ENCODE data around the gene CXorf49.
"Not testable (repeated sequence)": the region's sequence is repeated elsewhere in the genome, so short reads cannot be mapped to it uniquely, and the experiment has no call there.

The CXorf49 gene

GRCh38 chrX:71718185-71718584 lies at the start of gene CXorf49:
Gene CXorf49, minus strand, starts transcription at chrX:71718285. Its CDS starts 134 bp downstream, at chrX:71718151.
- not testable (repeated sequence) for DNase-seq (ENCODE audit: low read depth in 3 of 3)

GRCh38 chrX:71767134-71767533 lies 49.0 kb upstream of the CXorf49 start:
- DNase-seq (ENCODE audit: low read depth in 3 of 3) = not testable (repeated sequence)

- DNase-seq (ENCODE audit: low read depth in 3 of 3) = not testable (repeated sequence)
These were observed 47.5 kb upstream of the CXorf49 start for GRCh38 chrX:71765613-71766012.

- DNase-seq (ENCODE audit: low read depth in 3 of 3) = not testable (repeated sequence)
These were observed 46.7 kb upstream of the CXorf49 start for GRCh38 chrX:71764832-71765231.

- DNase-seq (ENCODE audit: low read depth in 3 of 3) = not testable (repeated sequence)
These were observed 45.0 kb upstream of the CXorf49 start, which contains the start of gene CXorf49B for GRCh38 chrX:71763049-71763448. Gene CXorf49B, plus strand, starts transcription at chrX:71763349. Its CDS starts 75 bp downstream, at chrX:71763424.

- DNase-seq (ENCODE audit: low read depth in 3 of 3) = not testable (repeated sequence)
These were observed 42.7 kb upstream of the CXorf49 start for GRCh38 chrX:71760688-71761281.

- DNase-seq (ENCODE audit: low read depth in 3 of 3) = not testable (repeated sequence)
These were observed 2.3 kb upstream of the CXorf49 start for GRCh38 chrX:71720289-71720886.

GRCh38 chrX:71719195-71719594 lies 1.1 kb upstream of the CXorf49 start:
- not testable (repeated sequence) for DNase-seq (ENCODE audit: low read depth in 3 of 3)

GRCh38 chrX:71716323-71716722 lies 1.8 kb downstream of the CXorf49 start:
- DNase-seq (ENCODE audit: low read depth in 3 of 3) = not testable (repeated sequence)

- not testable (repeated sequence) for DNase-seq (ENCODE audit: low read depth in 3 of 3)
These were observed 2.5 kb downstream of the CXorf49 start for GRCh38 chrX:71715551-71715950.

GRCh38 chrX:71714064-71714463 lies 4.0 kb downstream of the CXorf49 start:
- not testable (repeated sequence) for DNase-seq (ENCODE audit: low read depth in 3 of 3)

- not testable (repeated sequence) for DNase-seq (ENCODE audit: low read depth in 3 of 3)
These were observed 15.2 kb downstream of the CXorf49 start for GRCh38 chrX:71702853-71703252.

- not testable (repeated sequence) for DNase-seq (ENCODE audit: low read depth in 3 of 3)
These were observed 19.1 kb downstream of the CXorf49 start for GRCh38 chrX:71699023-71699344.

GRCh38 chrX:71698299-71699022 lies 19.6 kb downstream of the CXorf49 start:
- not testable (repeated sequence) for DNase-seq (ENCODE audit: low read depth in 3 of 3)

- not testable (repeated sequence) for DNase-seq (ENCODE audit: low read depth in 3 of 3)
These were observed 20.4 kb downstream of the CXorf49 start for GRCh38 chrX:71697466-71698298.

- DNase-seq (ENCODE audit: low read depth in 3 of 3) = not testable (repeated sequence)
These were observed 21.2 kb downstream of the CXorf49 start for GRCh38 chrX:71696641-71697465.

- DNase-seq (ENCODE audit: low read depth in 3 of 3) = no peak
These were observed 38.4 kb downstream of the CXorf49 start for GRCh38 chrX:71679575-71680207.

GRCh38 chrX:71677195-71677594 lies 40.9 kb downstream of the CXorf49 start:
- not testable (repeated sequence) for DNase-seq (ENCODE audit: low read depth in 3 of 3)

GRCh38 chrX:71676068-71676795 lies 41.9 kb downstream of the CXorf49 start:
- DNase-seq (ENCODE audit: low read depth in 3 of 3) = not testable (repeated sequence)

GRCh38 chrX:71675636-71676035 lies 42.4 kb downstream of the CXorf49 start:
- not testable (repeated sequence) for DNase-seq (ENCODE audit: low read depth in 3 of 3)
